ENCODE measurements around the gene NR0B2. TPM values are rescaled to one million over a fixed set of nuclear protein-coding genes. Genes with fewer than 3 reads are reported as not detected.

The NR0B2 gene
- total and polyA plus RNA-seq, 2 of the 13 experiments (the other 11 are each of a cell fraction or from before 2014, with no cell fraction given) = 72.5 to 133 TPM

- TF ChIP-seq ZBTB40 (IDR thresholded peaks at IDR 0.05) = no peak
- TF ChIP-seq ZBTB40 (CRISPR knock-in tag; IDR thresholded peaks at IDR 0.05) = no peak; the same call in 1 of the 2 replicates
- TF ChIP-seq MYPOP (CRISPR knock-in tag; IDR thresholded peaks at IDR 0.05) = no peak
- TF ChIP-seq ZNF891 (CRISPR knock-in tag; IDR thresholded peaks at IDR 0.05) = no peak
- TF ChIP-seq STAT6 (CRISPR knock-in tag; IDR thresholded peaks at IDR 0.05; ENCODE audit: borderline replicate concordance) = no peak
- TF ChIP-seq ZNF496 (CRISPR knock-in tag; IDR thresholded peaks at IDR 0.05; ENCODE audit: insufficient replicate concordance) = no peak
- TF ChIP-seq PRDM10 (CRISPR knock-in tag; IDR thresholded peaks at IDR 0.05; ENCODE audit: low read depth) = peak; percentile 76; the same call in 1 of the 2 replicates
- no peak for TF ChIP-seq SP1 (IDR thresholded peaks at IDR 0.05)
- TF ChIP-seq SP1 (CRISPR knock-in tag; IDR thresholded peaks at IDR 0.05) = no peak
- TF ChIP-seq ZNF484 (CRISPR knock-in tag; IDR thresholded peaks at IDR 0.05; ENCODE audit: borderline replicate concordance, low read depth) = no peak
Measured at GRCh38 chr1:26961826-26962225, 48.1 kb upstream of the NR0B2 start (continued).

All from HepG2 (cell line).